HepG2 (cell line): ENCODE results near the gene VWA7. TPM values are rescaled to one million over a fixed set of nuclear protein-coding genes. Genes with fewer than 3 reads are reported as not detected.

Source experiments
- ARID2 ChIP-seq: sonication (generic); formaldehyde crosslinking; IDR thresholded peaks from 2 replicates; pipeline ENCODE4 v1.8.1; 2022; ENCODE audit warnings: mild to moderate bottlenecking, missing genetic modification reagents, borderline replicate concordance
- ARNTL ChIP-seq: sonication (generic); formaldehyde crosslinking; IDR thresholded peaks from 2 replicates; pipeline ENCODE4 v1.4.0; 2020; ENCODE audit warnings: mild to moderate bottlenecking, missing genetic modification reagents
- CREB1 ChIP-seq, 2 experiments: fragments of 450-650 bp in 1 of 2; IDR thresholded peaks; 2 replicates each; pipeline ENCODE4 v1.6.1; 2016 to 2017; ENCODE audit warnings: control low read depth in 1 of 2, mild to moderate bottlenecking in 1 of 2, missing compliant biosample characterization in 1 of 2, missing genetic modification characterization in 1 of 2
- ESRRA ChIP-seq: sonication (generic); formaldehyde crosslinking; IDR thresholded peaks from 2 replicates; pipeline ENCODE4 v1.5.1; 2020; ENCODE audit warnings: mild to moderate bottlenecking, low read depth, missing genetic modification reagents
- ETV6 ChIP-seq: sonication (generic); formaldehyde crosslinking; conservative IDR thresholded peaks from 2 replicates; pipeline ENCODE4 v1.4.0; 2020; ENCODE audit warnings: missing genetic modification reagents
- MIXL1 ChIP-seq: IDR thresholded peaks from 2 replicates; pipeline ENCODE4 v1.6.1; 2016
- MXD4 ChIP-seq: IDR thresholded peaks from 2 replicates; pipeline ENCODE4 v1.6.1; 2016; ENCODE audit warnings: mild to moderate bottlenecking, missing biosample characterization, missing genetic modification reagents
- NFIC ChIP-seq: IDR thresholded peaks from 2 replicates; pipeline ENCODE4 v1.6.1; 2012; ENCODE audit warnings: mild to moderate bottlenecking, low read length, inconsistent platforms
- NR2F1 ChIP-seq, 2 experiments: fragments of 450-650 bp in 1 of 2; formaldehyde crosslinking in 1 of 2; IDR thresholded peaks; 2 replicates each; pipeline versions ENCODE4 v1.5.0 to v1.6.1; 2016 to 2020; ENCODE audit warnings: mild to moderate bottlenecking in 1 of 2, missing compliant biosample characterization in 1 of 2, missing genetic modification reagents in 1 of 2, moderate library complexity in 1 of 2
- SALL1 ChIP-seq: sonication (generic); formaldehyde crosslinking; IDR thresholded peaks from 2 replicates; pipeline ENCODE4 v1.8.0; 2022; ENCODE audit warnings: mild to moderate bottlenecking, missing genetic modification reagents
- SATB2 ChIP-seq: sonication (generic); formaldehyde crosslinking; IDR thresholded peaks from 2 replicates; pipeline ENCODE4 v1.5.0; 2020; ENCODE audit warnings: missing genetic modification reagents
- SRY ChIP-seq: sonication (generic); formaldehyde crosslinking; IDR thresholded peaks from 2 replicates; pipeline ENCODE4 v1.8.0; 2022; ENCODE audit warnings: mild to moderate bottlenecking, missing genetic modification reagents
- YEATS2 ChIP-seq: sonication (generic); formaldehyde crosslinking; IDR thresholded peaks from 2 replicates; pipeline ENCODE4 v1.4.0; 2020; ENCODE audit warnings: missing genetic modification reagents, borderline replicate concordance
- ZFP1 ChIP-seq: IDR thresholded peaks from 2 replicates; pipeline ENCODE4 v1.6.1; 2016
- ZNF225 ChIP-seq: sonication (generic); formaldehyde crosslinking; IDR thresholded peaks from 2 replicates; pipeline ENCODE4 v1.4.0; 2020; ENCODE audit warnings: mild to moderate bottlenecking, missing genetic modification reagents
- ZNF562 ChIP-seq: sonication (generic); formaldehyde crosslinking; IDR thresholded peaks from 2 replicates; pipeline ENCODE4 v1.8.0; 2022; ENCODE audit warnings: missing genetic modification reagents, borderline replicate concordance
- ZNF577 ChIP-seq: sonication (generic); formaldehyde crosslinking; IDR thresholded peaks from 2 replicates; pipeline ENCODE4 v1.4.0; 2020; ENCODE audit warnings: mild to moderate bottlenecking, low read depth, missing genetic modification reagents, borderline replicate concordance
- ZSCAN20 ChIP-seq: sonication (generic); formaldehyde crosslinking; IDR thresholded peaks from 2 replicates; pipeline ENCODE4 v1.4.0; 2020; ENCODE audit warnings: missing genetic modification reagents, mild to moderate bottlenecking, borderline replicate concordance
- polyA plus RNA-seq, 8 experiments: library from polyadenylated mRNA; depleted of rRNA in 3 of 8; stranded (reverse) in 7 of 8; unstranded in 1 of 8; fragments of >200 nt; fragmentation: Illumina TruSeq in 4 of 8; extraction: Trizol in 4 of 8; gene quantifications; 2 replicates each; pipeline versions ENCODE4 v1.2.1 to v1.2.3, GENCODE V29; 2011 to 2016; ENCODE audit warnings: low read depth in 4 of 8, missing spikeins in 1 of 8, mixed read lengths in 1 of 8; ENCODE audit not compliant: insufficient read depth in 1 of 8
- total RNA-seq, 5 experiments: library from RNA; depleted of rRNA; stranded (reverse); fragments of >200 nt; fragmentation: Illumina TruSeq; extraction: Trizol; gene quantifications; 2 replicates each; pipeline ENCODE4 v1.2.3, GENCODE V29; 2016; ENCODE audit warnings: low read depth in 1 of 5
- TF ChIP-seq, protein P1 (sequence below): sonication (generic); formaldehyde crosslinking; IDR thresholded peaks from 2 replicates; pipeline ENCODE4 v1.5.0; 2020; ENCODE audit warnings: missing genetic modification reagents
- TF ChIP-seq, protein P2 (sequence below): sonication (generic); formaldehyde crosslinking; IDR thresholded peaks from 2 replicates; pipeline ENCODE4 v1.5.1; 2020; ENCODE audit warnings: mild to moderate bottlenecking, missing genetic modification reagents
- TF ChIP-seq, protein P3 (sequence below): IDR thresholded peaks from 2 replicates; pipeline ENCODE4 v1.6.1; 2016

VWA7 gene
- total and polyA plus RNA-seq, 2 of the 13 experiments (the other 11 are each of a cell fraction or from before 2014, with no cell fraction given): 0.86 to 3.3 TPM

DNA sequence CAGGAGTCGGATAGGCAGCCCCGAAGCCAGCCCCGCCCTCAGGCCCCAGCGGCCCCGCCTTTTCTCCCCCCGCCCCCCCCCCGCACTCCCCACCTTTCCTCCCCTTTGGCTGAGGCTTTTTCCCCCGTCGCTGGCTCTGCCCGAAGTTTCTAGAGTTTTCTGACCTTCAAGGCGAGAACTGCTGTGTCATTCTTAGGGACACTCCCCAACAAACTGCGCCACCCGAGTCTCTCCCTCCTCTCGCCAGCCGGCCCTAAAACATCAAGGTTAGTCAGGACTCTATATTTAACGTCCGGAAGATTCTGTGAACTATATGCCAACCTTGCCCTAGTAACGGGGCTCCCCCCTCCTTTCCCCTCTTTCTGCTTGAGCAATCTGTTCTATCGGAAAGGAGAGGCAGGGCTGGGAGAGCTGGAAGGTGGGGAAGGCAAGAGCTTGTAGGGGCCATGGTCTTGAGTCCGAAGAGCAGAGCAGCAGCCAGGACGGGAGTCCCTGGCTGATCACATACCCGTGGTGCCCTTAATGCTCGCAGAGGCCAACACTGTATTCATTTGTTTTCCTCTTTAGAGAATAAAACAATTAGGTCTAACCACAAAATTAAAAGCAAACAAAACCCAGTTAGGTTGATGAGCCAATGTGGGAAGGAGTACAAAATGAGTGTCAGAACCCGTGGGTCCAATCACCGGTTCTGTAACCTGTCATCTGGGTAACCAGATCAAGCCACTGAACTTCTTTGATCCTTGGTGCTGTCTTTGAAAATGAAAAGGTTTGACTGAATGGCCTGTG, 45.1 kb upstream of the VWA7 start (continued):
- TF ChIP-seq, protein P1, sequence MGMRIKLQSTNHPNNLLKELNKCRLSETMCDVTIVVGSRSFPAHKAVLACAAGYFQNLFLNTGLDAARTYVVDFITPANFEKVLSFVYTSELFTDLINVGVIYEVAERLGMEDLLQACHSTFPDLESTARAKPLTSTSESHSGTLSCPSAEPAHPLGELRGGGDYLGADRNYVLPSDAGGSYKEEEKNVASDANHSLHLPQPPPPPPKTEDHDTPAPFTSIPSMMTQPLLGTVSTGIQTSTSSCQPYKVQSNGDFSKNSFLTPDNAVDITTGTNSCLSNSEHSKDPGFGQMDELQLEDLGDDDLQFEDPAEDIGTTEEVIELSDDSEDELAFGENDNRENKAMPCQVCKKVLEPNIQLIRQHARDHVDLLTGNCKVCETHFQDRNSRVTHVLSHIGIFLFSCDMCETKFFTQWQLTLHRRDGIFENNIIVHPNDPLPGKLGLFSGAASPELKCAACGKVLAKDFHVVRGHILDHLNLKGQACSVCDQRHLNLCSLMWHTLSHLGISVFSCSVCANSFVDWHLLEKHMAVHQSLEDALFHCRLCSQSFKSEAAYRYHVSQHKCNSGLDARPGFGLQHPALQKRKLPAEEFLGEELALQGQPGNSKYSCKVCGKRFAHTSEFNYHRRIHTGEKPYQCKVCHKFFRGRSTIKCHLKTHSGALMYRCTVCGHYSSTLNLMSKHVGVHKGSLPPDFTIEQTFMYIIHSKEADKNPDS: no peak
- TF ChIP-seq ARID2 (CRISPR knock-in tag): peak; percentile 45; the same call in 1 of the 2 replicates
- no peak for TF ChIP-seq SATB2 (CRISPR knock-in tag)
- TF ChIP-seq SRY (CRISPR knock-in tag): peak; percentile 33; the same call in 1 of the 2 replicates
- TF ChIP-seq ZSCAN20: peak; percentile 43; the same call in 1 of the 2 replicates
- TF ChIP-seq NR2F1 (CRISPR knock-in tag; IDR thresholded peaks at IDR 0.05): 0 out of 4 replicates have a peak, but pooled peaks of 1 of the 2 experiments have one; percentile 12
- no peak for TF ChIP-seq ZNF225 (CRISPR knock-in tag)
- peak; percentile 56 for TF ChIP-seq SALL1 (CRISPR knock-in tag)
- no peak for TF ChIP-seq ZNF562 (CRISPR knock-in tag)
- 0 out of 2 replicates have a peak, but pooled peaks have one; percentile 34 for TF ChIP-seq MIXL1 (CRISPR knock-in tag)
- TF ChIP-seq, protein P2, sequence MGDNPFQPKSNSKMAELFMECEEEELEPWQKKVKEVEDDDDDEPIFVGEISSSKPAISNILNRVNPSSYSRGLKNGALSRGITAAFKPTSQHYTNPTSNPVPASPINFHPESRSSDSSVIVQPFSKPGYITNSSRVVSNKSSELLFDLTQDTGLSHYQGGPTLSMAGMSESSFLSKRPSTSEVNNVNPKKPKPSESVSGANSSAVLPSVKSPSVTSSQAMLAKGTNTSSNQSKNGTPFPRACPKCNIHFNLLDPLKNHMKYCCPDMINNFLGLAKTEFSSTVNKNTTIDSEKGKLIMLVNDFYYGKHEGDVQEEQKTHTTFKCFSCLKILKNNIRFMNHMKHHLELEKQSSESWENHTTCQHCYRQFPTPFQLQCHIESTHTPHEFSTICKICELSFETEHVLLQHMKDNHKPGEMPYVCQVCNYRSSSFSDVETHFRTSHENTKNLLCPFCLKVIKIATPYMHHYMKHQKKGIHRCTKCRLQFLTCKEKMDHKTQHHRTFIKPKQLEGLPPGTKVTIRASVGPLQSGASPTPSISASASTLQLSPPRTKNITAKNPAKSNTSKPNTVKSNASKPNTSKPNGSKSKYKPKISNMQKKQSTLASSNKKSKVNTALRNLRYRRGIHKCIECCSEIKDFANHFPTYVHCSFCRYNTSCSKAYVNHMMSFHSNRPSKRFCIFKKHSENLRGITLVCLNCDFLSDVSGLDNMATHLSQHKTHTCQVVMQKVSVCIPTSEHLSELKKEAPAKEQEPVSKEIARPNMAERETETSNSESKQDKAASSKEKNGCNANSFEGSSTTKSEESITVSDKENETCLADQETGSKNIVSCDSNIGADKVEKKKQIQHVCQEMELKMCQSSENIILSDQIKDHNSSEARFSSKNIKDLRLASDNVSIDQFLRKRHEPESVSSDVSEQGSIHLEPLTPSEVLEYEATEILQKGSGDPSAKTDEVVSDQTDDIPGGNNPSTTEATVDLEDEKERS: no peak; the same call in 1 of the 2 replicates
- TF ChIP-seq NFIC: no peak
- 0 out of 2 replicates have a peak, but pooled peaks have one; percentile 67 for TF ChIP-seq ZNF577 (CRISPR knock-in tag)
- no peak for TF ChIP-seq ETV6 (CRISPR knock-in tag)
- no peak for TF ChIP-seq ZFP1 (CRISPR knock-in tag)
- TF ChIP-seq, protein P3, sequence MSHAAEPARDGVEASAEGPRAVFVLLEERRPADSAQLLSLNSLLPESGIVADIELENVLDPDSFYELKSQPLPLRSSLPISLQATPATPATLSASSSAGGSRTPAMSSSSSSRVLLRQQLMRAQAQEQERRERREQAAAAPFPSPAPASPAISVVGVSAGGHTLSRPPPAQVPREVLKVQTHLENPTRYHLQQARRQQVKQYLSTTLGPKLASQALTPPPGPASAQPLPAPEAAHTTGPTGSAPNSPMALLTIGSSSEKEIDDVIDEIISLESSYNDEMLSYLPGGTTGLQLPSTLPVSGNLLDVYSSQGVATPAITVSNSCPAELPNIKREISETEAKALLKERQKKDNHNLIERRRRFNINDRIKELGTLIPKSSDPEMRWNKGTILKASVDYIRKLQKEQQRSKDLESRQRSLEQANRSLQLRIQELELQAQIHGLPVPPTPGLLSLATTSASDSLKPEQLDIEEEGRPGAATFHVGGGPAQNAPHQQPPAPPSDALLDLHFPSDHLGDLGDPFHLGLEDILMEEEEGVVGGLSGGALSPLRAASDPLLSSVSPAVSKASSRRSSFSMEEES: 0 out of 2 replicates have a peak, but pooled peaks have one; percentile 28
- TF ChIP-seq YEATS2 (CRISPR knock-in tag): peak; percentile 45; the same call in 1 of the 2 replicates
- TF ChIP-seq CREB1 (IDR thresholded peaks at IDR 0.05): no peak
- 0 out of 2 replicates have a peak, but pooled peaks have one; percentile 7 for TF ChIP-seq CREB1 (CRISPR knock-in tag; IDR thresholded peaks at IDR 0.05)
- peak; percentile 74; the same call in 1 of the 2 replicates for TF ChIP-seq MXD4 (CRISPR knock-in tag)
- TF ChIP-seq ARNTL (CRISPR knock-in tag): peak; percentile 41; the same call in 1 of the 2 replicates
- TF ChIP-seq ESRRA (CRISPR knock-in tag): 0 out of 2 replicates have a peak, but pooled peaks have one; percentile 39
